H1 (cell line): ENCODE data around the gene ZBTB37. TPM values are rescaled to one million over a fixed set of nuclear protein-coding genes. Genes with fewer than 3 reads are reported as not detected.

Source experiments
- CTCF ChIA-PET: fragments of 300-600 bp; sonication (Branson Sonifier 250); formaldehyde crosslinking; loops from one replicate; lab custom pipeline; 2021; ENCODE audit not compliant: partially characterized antibody; lab: Charles Lee
- POLR2A ChIA-PET: fragments of 300-600 bp; sonication (Branson Sonifier 250); formaldehyde crosslinking; loops from one replicate; lab custom pipeline; 2021; ENCODE audit warnings: inconsistent platforms; ENCODE audit not compliant: partially characterized antibody; lab: Charles Lee
- DNase-seq, 2 experiments: peaks; one replicate each; pipeline versions ENCODE4 v3.0.0 to v3.0.0-alpha.2; 2010 to 2022; ENCODE audit warnings: low spot score in 2 of 2, low read depth in 1 of 2, mixed read lengths in 1 of 2
- FAIRE-seq: peaks from 2 replicates; lab custom pipeline; 2011; peaks lifted over from hg19 to GRCh38; lab: Jason Lieb, UNC
- H2AFZ ChIP-seq: 2 replicates; pipeline ENCODE4 v1.8.1; 2012; ENCODE audit warnings: low read length, inconsistent platforms
- H2AK5ac ChIP-seq: 2 replicates; pipeline ENCODE4 v1.6.1; 2013; ENCODE audit warnings: low read depth, low read length
- H2BK120ac ChIP-seq: replicated peaks from 2 replicates; pipeline ENCODE3; 2013; ENCODE audit warnings: low read depth, low read length, inconsistent platforms
- H2BK12ac ChIP-seq: 2 replicates; pipeline ENCODE4 v1.6.1; 2013; ENCODE audit warnings: low read depth, low read length
- H2BK15ac ChIP-seq: 2 replicates; pipeline ENCODE4 v1.6.1; 2013; ENCODE audit warnings: low read length
- H2BK20ac ChIP-seq: 2 replicates; pipeline ENCODE4 v1.6.1; 2013; ENCODE audit warnings: low read length
- H2BK5ac ChIP-seq: 2 replicates; pipeline ENCODE4 v1.6.1; 2013; ENCODE audit warnings: low read depth, low read length
- H3K14ac ChIP-seq: 2 replicates; pipeline ENCODE4 v1.6.1; 2013; ENCODE audit warnings: inconsistent platforms; ENCODE audit not compliant: insufficient read length
- H3K18ac ChIP-seq: 2 replicates; pipeline ENCODE4 v1.6.1; 2013; ENCODE audit warnings: low read length; ENCODE audit errors: extremely low read depth
- H3K23ac ChIP-seq: 2 replicates; pipeline ENCODE4 v1.6.1; 2013; ENCODE audit warnings: inconsistent platforms; ENCODE audit not compliant: insufficient read length
- H3K23me2 ChIP-seq: 2 replicates; pipeline ENCODE4 v1.6.1; 2013; ENCODE audit warnings: low read depth, low read length
- H3K27ac ChIP-seq: 2 replicates; pipeline ENCODE4 v1.6.1; 2011; ENCODE audit warnings: low read depth, low read length, inconsistent platforms
- H3K27me3 ChIP-seq, 4 experiments: replicated peaks in 1 of 4; 1 replicate in 1 of 4; 2 replicates in 3 of 4; pipeline versions ENCODE4 v1.6.1 to v1.8.1; 2011 to 2013; ENCODE audit warnings: low read length in 3 of 4, mild to moderate bottlenecking in 3 of 4, inconsistent platforms in 2 of 4, mixed read lengths in 2 of 4, moderate library complexity in 1 of 4; ENCODE audit not compliant: control insufficient read depth in 3 of 4, insufficient read depth in 3 of 4; ENCODE audit errors: extremely low read depth in 1 of 4
- H3K36me3 ChIP-seq, 4 experiments: 2 replicates each; pipeline versions ENCODE4 v1.6.1 to v1.8.1; 2011 to 2013; ENCODE audit warnings: mild to moderate bottlenecking in 4 of 4, low read length in 3 of 4, moderate library complexity in 2 of 4, control low read depth in 1 of 4, inconsistent platforms in 1 of 4; ENCODE audit not compliant: insufficient read depth in 4 of 4, control insufficient read depth in 2 of 4
- H3K4ac ChIP-seq: replicated peaks from 2 replicates; pipeline ENCODE3; 2013; ENCODE audit warnings: low read length, low read depth, mixed read lengths, inconsistent platforms; ENCODE audit not compliant: insufficient read length
- H3K4me1 ChIP-seq, 4 experiments: replicated peaks in 1 of 4; 1 replicate in 1 of 4; 2 replicates in 3 of 4; pipeline versions ENCODE4 v1.6.1 to v1.8.1; 2011 to 2013; ENCODE audit warnings: low read length in 3 of 4, inconsistent platforms in 2 of 4, mixed read lengths in 1 of 4; ENCODE audit not compliant: insufficient read depth in 4 of 4, control insufficient read depth in 3 of 4
- H3K4me2 ChIP-seq, 2 experiments: 2 replicates each; pipeline versions ENCODE4 v1.6.1 to v1.8.1; 2011 to 2013; ENCODE audit warnings: low read depth in 2 of 2, low read length in 2 of 2, control low read depth in 1 of 2, inconsistent platforms in 1 of 2, mild to moderate bottlenecking in 1 of 2; ENCODE audit not compliant: insufficient read depth in 1 of 2
- H3K4me3 ChIP-seq, 4 experiments: fragments of 200-600, 300-600 bp in 1 of 4; sonication (generic), shearing (Covaris generic), sonication (Bioruptor Twin) in 1 of 4; 2 replicates each; pipeline versions ENCODE4 v1.5.1 to v1.8.1; 2011 to 2016; ENCODE audit warnings: low read length in 4 of 4, low read depth in 3 of 4, control low read depth in 2 of 4, inconsistent platforms in 2 of 4, mild to moderate bottlenecking in 2 of 4, mixed read lengths in 1 of 4, moderate library complexity in 1 of 4; ENCODE audit not compliant: insufficient read depth in 2 of 4; ENCODE audit errors: extremely low read depth in 1 of 4
- H3K56ac ChIP-seq: replicated peaks from 2 replicates; pipeline ENCODE3; 2013; ENCODE audit warnings: low read depth, mild to moderate bottlenecking, mixed read lengths, low read length, inconsistent platforms; ENCODE audit not compliant: insufficient read length
- H3K79me1 ChIP-seq: 2 replicates; pipeline ENCODE4 v1.6.1; 2013; ENCODE audit warnings: low read depth, low read length, control low read depth
- H3K79me2 ChIP-seq, 2 experiments: 2 replicates each; pipeline versions ENCODE4 v1.6.1 to v1.8.1; 2012 to 2013; ENCODE audit warnings: low read length in 2 of 2, mild to moderate bottlenecking in 2 of 2, inconsistent platforms in 1 of 2; ENCODE audit not compliant: insufficient read depth in 2 of 2, control insufficient read depth in 1 of 2
- H3K9ac ChIP-seq, 4 experiments: replicated peaks in 1 of 4; 1 replicate in 1 of 4; 2 replicates in 3 of 4; pipeline versions ENCODE4 v1.6.1 to v1.8.1; 2011 to 2013; ENCODE audit warnings: low read depth in 3 of 4, low read length in 3 of 4, control low read depth in 2 of 4, mild to moderate bottlenecking in 2 of 4, moderate library complexity in 2 of 4, inconsistent platforms in 1 of 4; ENCODE audit errors: extremely low read depth in 1 of 4
- H3K9me3 ChIP-seq, 2 experiments: 2 replicates each; pipeline versions ENCODE4 v1.6.1 to v1.8.1; 2012 to 2013; ENCODE audit warnings: mild to moderate bottlenecking in 2 of 2, moderate library complexity in 2 of 2, control low read depth in 1 of 2, inconsistent platforms in 1 of 2, low read depth in 1 of 2, low read length in 1 of 2, mixed read lengths in 1 of 2; ENCODE audit not compliant: insufficient read depth in 2 of 2
- H4K20me1 ChIP-seq, 2 experiments: replicated peaks in 1 of 2; 2 replicates each; pipeline versions ENCODE3 to v1.8.1; 2011 to 2013; ENCODE audit warnings: inconsistent platforms in 2 of 2, low read length in 2 of 2, mild to moderate bottlenecking in 1 of 2; ENCODE audit not compliant: insufficient read depth in 2 of 2, control insufficient read depth in 1 of 2
- H4K5ac ChIP-seq: 2 replicates; pipeline ENCODE4 v1.6.1; 2013; ENCODE audit warnings: low read length, low read depth, mixed read lengths, inconsistent platforms; ENCODE audit not compliant: insufficient read length
- H4K8ac ChIP-seq: 2 replicates; pipeline ENCODE4 v1.8.0; 2013; ENCODE audit warnings: mild to moderate bottlenecking, moderate library complexity, low read length, inconsistent platforms; ENCODE audit not compliant: insufficient read depth; ENCODE audit errors: extremely low read depth
- H4K91ac ChIP-seq: replicated peaks from 2 replicates; pipeline ENCODE3; 2013; ENCODE audit warnings: low read length, mixed read lengths, inconsistent platforms; ENCODE audit not compliant: insufficient read length
- ATF3 ChIP-seq: IDR thresholded peaks from 2 replicates; pipeline ENCODE4 v1.6.1; 2011; ENCODE audit warnings: low read depth, mild to moderate bottlenecking, low read length; ENCODE audit not compliant: insufficient read depth
- BRCA1 ChIP-seq: IDR thresholded peaks from 2 replicates; pipeline ENCODE4 v1.6.1; 2012; ENCODE audit warnings: low read depth, low read length, improper control_type of control experiment
- CREB1 ChIP-seq: IDR thresholded peaks from 2 replicates; pipeline ENCODE4 v1.6.1; 2012; ENCODE audit warnings: inconsistent platforms
- E2F6 ChIP-seq: IDR thresholded peaks from 2 replicates; pipeline ENCODE4 v1.6.1; 2012; ENCODE audit warnings: inconsistent platforms
- MAX ChIP-seq: IDR thresholded peaks from 2 replicates; pipeline ENCODE4 v1.6.1; 2012; ENCODE audit warnings: inconsistent platforms
- POLR2A ChIP-seq, 2 experiments: IDR thresholded peaks; 1 replicate in 1 of 2; 2 replicates in 1 of 2; pipeline ENCODE4 v1.6.1; 2011; ENCODE audit warnings: low read depth in 2 of 2, low read length in 2 of 2, mild to moderate bottlenecking in 2 of 2; ENCODE audit errors: control extremely low read depth in 1 of 2
- SAP30 ChIP-seq: fragments of 300-600 bp; sonication (generic); IDR thresholded peaks from 2 replicates; pipeline ENCODE4 v1.7.1; 2012; ENCODE audit warnings: low read length, moderate library complexity, mild to moderate bottlenecking, inconsistent platforms; ENCODE audit not compliant: insufficient read depth, insufficient replicate concordance
- SP1 ChIP-seq: IDR thresholded peaks from 2 replicates; pipeline ENCODE4 v1.6.1; 2011; ENCODE audit warnings: low read depth, low read length
- SP4 ChIP-seq: IDR thresholded peaks from 2 replicates; pipeline ENCODE4 v1.6.1; 2012; ENCODE audit warnings: low read length, inconsistent platforms
- TAF7 ChIP-seq: optimal IDR thresholded peaks from 2 replicates; pipeline ENCODE3; 2011; ENCODE audit warnings: low read depth, mild to moderate bottlenecking, inconsistent platforms, low read length, moderate library complexity, borderline replicate concordance
- TBP ChIP-seq: IDR thresholded peaks from 2 replicates; pipeline ENCODE4 v1.6.1; 2011; ENCODE audit warnings: low read depth, low read length, improper control_type of control experiment
- WGBS, 2 experiments: shearing (Covaris generic) in 1 of 2; methylation state at CpG; one replicate each; pipeline versions ENCODE4 v1.1.6 to v1.1.7; 2013 to 2015; ENCODE audit warnings: low lambda C conversion rate in 2 of 2, mixed read lengths in 2 of 2, inconsistent platforms in 1 of 2, low coverage in 1 of 2, missing lambda C conversion rate in 1 of 2; ENCODE audit not compliant: insufficient replicate concordance in 2 of 2, insufficient coverage in 1 of 2, insufficient read length in 1 of 2; ENCODE audit errors: extremely low coverage in 1 of 2, missing lambda C conversion rate in 1 of 2; 5-methylcytosine and 5-hydroxymethylcytosine counted together
- polyA plus RNA-seq, 7 experiments: library from polyadenylated mRNA; depleted of rRNA in 3 of 7; stranded (reverse) in 5 of 7; unstranded in 2 of 7; fragments of >200 nt in 5 of 7; fragments of 200-250 nt in 2 of 7; gene quantifications; 1 replicate in 5 of 7; 2 replicates in 1 of 7; 4 replicates in 1 of 7; pipeline versions ENCODE4 v1.2.1 to v1.2.3, GENCODE V29; 2011 to 2013; ENCODE audit warnings: missing spikeins in 2 of 7, mixed read lengths in 2 of 7
- total RNA-seq: library from RNA; stranded (reverse); fragmentation: NEBNext Ultra II Directional; extraction: Animal tissue kit (Norgen Biotek cat#: 25700); gene quantifications from 2 replicates; pipeline ENCODE4 v1.2.1, GENCODE V29; 2021

The ZBTB37 gene
- total and polyA plus RNA-seq, 2 of the 8 experiments (the other 6 are each of a cell fraction or from before 2014, with no cell fraction given): 1.7 to 12.5 TPM

GRCh38 chr1:173867753-173868265, 371 bp upstream of the ZBTB37 start, which contains the start of gene GAS5:
Gene GAS5, minus strand, starts transcription at chr1:173867989.
- WGBS, 2 experiments: 2% methylated on average over 27 of the region's 30 CpGs; no CpG with 5 or more reads in 1 of the 2 experiments
- Histone ChIP-seq H4K5ac (peak within 1 kb of the TSS; percentile 80), H2BK120ac (peak within 1 kb of the TSS; percentile 58), H3K27me3 (no peaks in the 10 kb centered on the region), H3K23me2 (peaks cover 3% of the 10 kb centered on the region), H2AK5ac (peak within 1 kb of the TSS; percentile 98; the same call in 1 of the 2 replicates), H3K27ac (peak within 1 kb of the TSS; percentile 93), H4K91ac (peak within 1 kb of the TSS; percentile 86), H2AFZ (peak within 1 kb of the TSS; percentile 74; the same call in 1 of the 2 replicates), H4K8ac (peak within 1 kb of the TSS; percentile 96), H2BK15ac (no peak within 1 kb of the TSS), H3K36me3 (peaks cover 29 to 56% (median 43%) of the 10 kb centered on the region in 4 experiments), H3K9me3 (no peaks in the 10 kb centered on the region), H2BK12ac (peak within 1 kb of the TSS; percentile 70), H3K14ac (no peak within 1 kb of the TSS), H2BK20ac (no peak within 1 kb of the TSS), H3K79me2 (peaks cover 0 to 52% of the 10 kb centered on the region in 2 experiments; a peak in 3 of 4 replicates), H2BK5ac (peak within 1 kb of the TSS; percentile 98), H3K18ac (peak within 1 kb of the TSS; percentile 98), H3K4ac (peak within 1 kb of the TSS; percentile 79), H3K9ac (peak within 1 kb of the TSS; percentile 97 to 99 (median 97)), H3K4me1 (peaks cover 2 to 10% (median 4%) of the 10 kb centered on the region in 4 experiments; a peak in 5 of 7 replicates), H3K4me2 (peak within 1 kb of the TSS; percentile 83 to 95), H4K20me1 (peaks cover 7 to 11% of the 10 kb centered on the region in 2 experiments), H3K56ac (peak within 1 kb of the TSS; percentile 78), H3K79me1 (no peaks in the 10 kb centered on the region; the same call in 1 of the 2 replicates), H3K4me3 (peak within 1 kb of the TSS; percentile 90 to 100 (median 92)), H3K23ac (no peak within 1 kb of the TSS)
- DNase-seq (peak; percentile 96 to 100), FAIRE-seq (peak; percentile 82)
- CTCF ChIA-PET: interaction anchor here (0.6 to 1.5 kb wide), 3 partner anchors 46 to 890 kb away, joined by 3 to 5 read pairs (median 3); no protein-coding TSS in a partner anchor
- POLR2A ChIA-PET: interaction anchor here (0.6 to 13.3 kb wide), 100 partner anchors 8 to 1335 kb away, joined by 3 to 475 read pairs (median 4); partner anchors contain the start of genes CENPL, DARS2, KLHL20 and PRDX6
- TF ChIP-seq ATF3 (peak; percentile 41; the same call in 1 of the 2 replicates), SP4 (peak; percentile 83), TAF7 (peak; percentile 99), POLR2A (IDR thresholded peaks at IDR 0.05; ENCODE audit: control extremely low read depth in 1 of 2, low read depth in 2 of 2, low read length in 2 of 2) (peak; percentile 99 to 100), CREB1 (peak; percentile 94), BRCA1 (peak; percentile 27; the same call in 1 of the 2 replicates), SP1 (peak; percentile 78), E2F6 (peak; percentile 71), TBP (peak; percentile 99), MAX (peak; percentile 7), SAP30 (peak; percentile 51)
